GM19238 (cell line): ENCODE data around the gene TMEM82.
A peak's percentile ranks its signal among the peaks of the same experiment; 100 is the strongest.

Source experiments
- DNase-seq: peaks from one replicate; pipeline ENCODE4 v3.0.0; 2011; ENCODE audit warnings: low spot score; ENCODE audit not compliant: insufficient read length

TMEM82 gene

GRCh38 chr1:15735304-15736037 is 6.8 kb upstream of the TMEM82 start:
- DNase-seq, result no peak

GRCh38 chr1:15736038-15736891 is 6.0 kb upstream of the TMEM82 start, which contains the start of gene SLC25A34:
SLC25A34 (plus strand) TSS chr1:15736258; CDS start chr1:15736486, 228 bp downstream.
- DNase-seq, result no peak

GRCh38 chr1:15736892-15737261 is 5.4 kb upstream of the TMEM82 start:
- DNase-seq, result no peak

- DNase-seq, result no peak
Observed at GRCh38 chr1:15737324-15738319, 4.7 kb upstream of the TMEM82 start.

DNA sequence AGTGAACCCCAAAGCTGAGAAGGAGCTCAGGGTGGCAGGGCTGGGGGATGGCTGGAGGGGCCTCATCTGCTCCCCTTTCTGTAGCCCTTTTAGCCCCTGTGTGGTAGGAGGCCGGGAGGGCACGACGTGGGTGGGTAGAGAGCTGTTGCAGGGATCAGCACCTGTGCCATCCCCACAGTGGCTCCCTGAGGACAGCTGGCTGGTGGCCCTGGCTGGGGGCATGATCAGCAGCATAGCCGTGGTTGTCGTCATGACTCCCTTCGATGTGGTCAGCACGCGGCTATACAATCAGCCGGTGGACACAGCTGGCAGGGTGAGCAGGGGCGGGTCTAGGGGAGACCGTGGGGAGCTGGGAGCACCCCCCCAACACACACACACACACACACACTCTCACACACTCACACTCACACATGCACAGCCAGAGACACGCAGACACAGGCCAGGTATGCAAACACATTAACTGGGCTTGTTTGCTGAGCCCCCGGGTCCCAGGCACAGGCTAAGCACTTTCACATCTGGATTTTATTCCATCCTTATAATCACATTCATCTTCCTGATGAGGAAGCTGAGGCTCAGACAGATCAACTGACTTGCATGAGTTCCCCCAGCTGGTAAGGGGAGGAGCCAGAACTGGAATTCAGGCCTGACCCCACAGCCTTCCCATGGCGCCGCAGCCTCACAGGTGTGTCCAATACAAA is 3.7 kb upstream of the TMEM82 start:
- DNase-seq, result no peak

DNA sequence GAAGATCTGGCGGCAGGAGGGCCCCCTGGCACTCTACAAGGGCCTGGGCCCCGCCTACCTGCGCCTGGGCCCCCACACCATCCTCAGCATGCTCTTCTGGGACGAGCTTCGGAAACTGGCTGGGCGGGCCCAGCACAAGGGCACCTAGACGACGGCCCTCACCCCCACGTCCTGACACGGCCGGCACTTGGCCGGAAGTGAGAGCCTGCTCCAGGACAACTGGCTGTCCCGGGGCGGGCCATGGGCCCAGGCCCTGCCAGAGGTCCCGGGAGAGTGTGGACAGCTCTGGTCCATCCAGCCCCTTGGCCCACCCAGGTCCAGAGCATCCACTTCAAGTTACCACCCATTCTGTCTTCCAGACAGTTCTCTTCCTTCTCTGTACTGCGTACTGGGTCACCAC is 3.0 kb upstream of the TMEM82 start:
- DNase-seq, result no peak

DNA sequence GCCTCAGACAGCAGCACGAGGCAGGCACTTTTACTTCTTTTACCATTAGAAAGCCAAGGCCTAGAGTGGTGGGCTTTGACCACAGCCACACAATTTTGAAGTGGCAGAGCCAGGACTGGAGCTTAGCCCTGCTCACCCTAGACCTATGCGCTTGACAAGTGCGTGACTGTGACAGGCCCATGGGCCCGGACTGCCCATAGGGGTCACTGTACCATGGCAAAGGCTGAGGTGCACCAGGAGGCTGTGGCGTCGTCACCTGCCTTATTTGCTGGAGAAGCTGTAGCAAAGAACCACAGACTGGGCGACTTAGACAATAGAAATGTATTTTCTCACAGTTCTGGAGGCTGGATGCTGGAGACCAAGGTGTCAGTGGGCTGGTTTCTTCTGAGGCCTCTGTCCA is 2.6 kb upstream of the TMEM82 start:
- no peak for DNase-seq

- DNase-seq, result peak; percentile 88
Observed at GRCh38 chr1:15740924-15741850, 1.1 kb upstream of the TMEM82 start.

- DNase-seq, result no peak
Observed at GRCh38 chr1:15744122-15744679, 1.9 kb downstream of the TMEM82 start.

GRCh38 chr1:15747378-15747777 is 5.1 kb downstream of the TMEM82 start:
- DNase-seq, result no peak

DNA sequence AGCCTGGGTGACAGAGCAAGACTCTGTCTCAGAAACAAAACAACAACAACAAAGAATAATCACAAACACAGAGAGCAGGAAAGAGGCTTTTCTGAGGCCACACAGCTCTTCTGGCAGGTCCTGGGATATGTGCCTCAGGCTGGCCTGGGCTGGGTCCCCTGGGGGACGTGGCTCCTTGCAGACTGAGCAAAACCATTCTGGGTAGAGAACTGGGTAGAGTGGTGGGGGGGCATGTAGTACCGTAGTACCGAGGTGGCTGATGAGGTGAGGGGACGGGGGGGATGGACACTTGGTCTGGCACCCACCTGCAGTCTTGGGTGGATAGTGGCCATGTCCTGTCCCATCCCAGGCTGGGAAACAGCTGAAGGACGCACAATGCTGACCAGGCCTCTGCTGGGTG is 6.0 kb downstream of the TMEM82 start:
- no peak for DNase-seq

- DNase-seq, result no peak
Observed at GRCh38 chr1:15748690-15749398, 6.5 kb downstream of the TMEM82 start.

DNA sequence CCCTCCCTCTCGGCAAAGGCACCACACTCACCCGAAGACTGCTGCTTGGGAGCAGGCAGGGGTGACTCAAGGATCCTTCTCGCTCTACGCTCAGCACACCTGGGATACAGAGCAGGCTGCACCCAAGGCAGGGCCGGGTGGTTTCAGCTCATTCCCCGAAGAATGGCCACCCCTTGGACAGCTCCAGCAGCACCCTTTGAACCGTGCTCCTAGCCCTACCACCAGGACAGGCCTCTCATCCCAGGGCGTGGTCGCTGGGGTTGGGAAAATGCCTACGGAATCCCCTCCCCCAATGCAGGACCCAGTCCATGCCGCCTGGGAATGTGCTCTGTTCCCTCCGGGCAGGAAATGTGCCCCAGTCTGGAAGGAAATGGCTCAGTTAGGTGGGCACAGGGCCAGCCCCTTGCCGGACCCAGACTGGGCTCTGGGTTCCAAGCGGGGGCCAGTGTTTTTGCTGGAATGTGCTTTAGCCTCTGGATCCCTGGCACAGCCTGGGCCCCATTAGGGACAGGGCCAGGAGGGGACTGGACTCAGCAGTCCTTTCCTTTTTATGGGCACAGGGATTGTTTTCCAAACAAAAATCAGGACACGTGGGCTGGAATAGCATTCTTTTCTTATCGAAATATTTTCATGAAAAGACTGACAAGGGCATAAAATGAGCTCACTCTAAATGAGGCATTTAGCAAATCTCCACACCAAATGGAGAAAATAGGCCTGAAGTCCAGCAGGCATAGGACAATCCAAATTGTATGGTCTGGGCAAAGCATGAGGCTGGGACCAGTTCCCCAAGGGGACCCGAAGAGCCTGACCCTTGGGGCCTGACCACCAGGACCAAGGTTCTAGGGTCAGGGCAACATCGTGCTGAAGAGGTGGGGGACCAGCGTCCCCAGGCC is 7.3 kb downstream of the TMEM82 start:
- DNase-seq, result no peak

GRCh38 chr1:15750924-15751323 is 8.6 kb downstream of the TMEM82 start:
- DNase-seq, result no peak

DNA sequence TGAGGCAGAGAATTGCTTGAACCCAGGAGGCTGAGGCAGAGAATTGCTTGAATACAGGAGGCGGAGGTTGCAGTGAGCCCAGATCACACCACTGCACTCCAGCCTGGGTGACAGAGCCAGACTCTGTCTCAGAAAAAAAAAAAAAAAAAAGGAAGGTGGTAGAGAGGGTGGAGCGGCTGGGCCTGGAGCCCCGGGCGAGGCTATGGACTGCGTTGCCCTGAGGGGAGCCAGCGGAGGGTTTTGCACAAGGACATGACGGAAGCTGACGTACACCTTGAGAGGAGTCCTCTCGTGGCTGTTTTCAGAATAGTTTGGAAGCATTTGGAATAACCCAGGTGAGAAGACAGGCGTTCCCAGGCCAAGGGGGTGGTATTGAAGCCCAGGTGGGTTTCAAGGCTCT is 9.4 kb downstream of the TMEM82 start:
- DNase-seq, result no peak

DNA sequence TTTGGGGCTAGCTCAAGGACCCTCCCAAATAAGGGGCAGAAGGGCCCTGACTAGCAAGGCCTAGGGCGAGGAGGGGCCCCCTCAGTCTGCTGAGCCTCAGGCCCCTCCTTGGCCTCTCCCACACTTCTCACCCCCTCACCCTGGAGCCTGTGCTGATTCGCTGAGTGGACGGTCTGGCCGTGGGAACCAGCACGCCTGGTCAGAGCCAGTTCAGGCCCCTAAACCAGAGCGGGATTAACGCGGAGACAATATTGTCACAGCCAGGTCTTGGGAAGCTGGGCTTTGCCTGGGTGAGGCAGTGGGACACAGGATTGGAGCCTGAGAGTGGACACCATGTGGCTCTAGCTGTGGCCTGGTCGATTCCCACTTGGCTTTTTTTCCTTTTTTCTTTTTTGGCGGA is 11.5 kb downstream of the TMEM82 start:
- DNase-seq, result no peak

GRCh38 chr1:15755021-15755645 is 12.8 kb downstream of the TMEM82 start:
- no peak for DNase-seq
